OCI-LY7 (cell line): ENCODE measurements around the gene INS. TPM values are rescaled to one million over a fixed set of nuclear protein-coding genes. Genes with fewer than 3 reads are reported as not detected.

Experiments used
- BruUV-seq: library from RNA; stranded (reverse); fragments of 400-500 nt; replicated peaks from 2 replicates; lab custom pipeline; 2021; lab: Mats Ljungman, UMichigan
- CTCF ChIA-PET: fragments of 300-600 bp; sonication (Branson Sonifier 250); formaldehyde crosslinking; loops from one replicate; lab custom pipeline; 2022; ENCODE audit warnings: antibody characterized with exemption; ENCODE audit not compliant: unreplicated experiment; lab: Charles Lee
- POLR2A ChIA-PET: fragments of 300-600 bp; sonication (Branson Sonifier 250); formaldehyde crosslinking; loops from one replicate; lab custom pipeline; 2022; ENCODE audit warnings: antibody characterized with exemption; lab: Charles Lee
- DNase-seq: peaks from one replicate; pipeline ENCODE4 v3.0.0-alpha.2; 2015; ENCODE audit warnings: low spot score
- H2AFZ ChIP-seq: fragments of 200-600 bp; sonication (generic), shearing (Covaris generic); 2 replicates; pipeline ENCODE4 v1.6.1; 2014; ENCODE audit warnings: mild to moderate bottlenecking, antibody characterized with exemption, low read length, moderate library complexity
- H3K27ac ChIP-seq: fragments of 200-600 bp; sonication (generic); 2 replicates; pipeline ENCODE4 v1.5.1; 2014; ENCODE audit warnings: mixed run types, low read depth, mild to moderate bottlenecking, moderate library complexity, low read length, inconsistent platforms; ENCODE audit not compliant: poor library complexity, severe bottlenecking
- H3K36me3 ChIP-seq: fragments of 200-600 bp; sonication (generic); 2 replicates; pipeline ENCODE4 v1.6.1; 2014; ENCODE audit warnings: mild to moderate bottlenecking, antibody characterized with exemption, low read length, moderate library complexity, mixed read lengths; ENCODE audit not compliant: insufficient read depth
- H3K4me1 ChIP-seq: fragments of 200-600 bp; sonication (generic); 2 replicates; pipeline ENCODE4 v1.5.1; 2014; ENCODE audit warnings: mild to moderate bottlenecking, low read length; ENCODE audit not compliant: insufficient read depth, poor library complexity, severe bottlenecking
- H3K4me2 ChIP-seq: fragments of 200-600 bp; sonication (generic); 2 replicates; pipeline ENCODE4 v1.6.1; 2014; ENCODE audit warnings: mild to moderate bottlenecking, low read length
- H3K4me3 ChIP-seq: fragments of 200-600 bp; sonication (generic); 2 replicates; pipeline ENCODE4 v1.5.1; 2014; ENCODE audit warnings: mild to moderate bottlenecking, low read depth, low read length; ENCODE audit not compliant: poor library complexity, severe bottlenecking
- H3K79me2 ChIP-seq: fragments of 200-600 bp; sonication (generic); 2 replicates; pipeline ENCODE4 v1.6.1; 2016; ENCODE audit warnings: low read depth, mild to moderate bottlenecking, low read length, moderate library complexity, mixed read lengths; ENCODE audit not compliant: insufficient read depth
- H3K9me2 ChIP-seq: fragments of 200-600 bp; sonication (generic); 2 replicates; pipeline ENCODE4 v1.6.1; 2016; ENCODE audit warnings: mild to moderate bottlenecking, low read length, mixed read lengths; ENCODE audit not compliant: insufficient read depth
- H3K9me3 ChIP-seq: fragments of 200-600 bp; sonication (generic); 2 replicates; pipeline ENCODE4 v1.6.1; 2014; ENCODE audit warnings: mild to moderate bottlenecking, mixed run types, low read length, mixed read lengths
- H4K20me1 ChIP-seq: fragments of 200-600 bp; sonication (generic); 2 replicates; pipeline ENCODE4 v1.6.1; 2014; ENCODE audit warnings: mild to moderate bottlenecking, antibody characterized with exemption, low read length, moderate library complexity, mixed read lengths; ENCODE audit not compliant: insufficient read depth
- CTCF ChIP-seq: fragments of 200-600 bp; sonication (generic); conservative IDR thresholded peaks from 2 replicates; pipeline ENCODE4 v1.5.1; 2014; ENCODE audit warnings: mild to moderate bottlenecking, antibody characterized with exemption, low read length, moderate library complexity, mixed read lengths
- EZH2phosphoT487 ChIP-seq: fragments of 200-600 bp; sonication (generic); IDR thresholded peaks from 2 replicates; pipeline ENCODE4 v1.6.1; 2018; ENCODE audit warnings: low read depth, borderline replicate concordance, mild to moderate bottlenecking, mixed run types, antibody characterized with exemption, low read length, moderate library complexity, mixed read lengths
- intact Hi-C: fragments of 100-400 bp; cut with micrococcal nuclease; formaldehyde crosslinking; loops from one replicate; pipeline ENCODE4 v1.10.0; 2022; ENCODE audit not compliant: unreplicated experiment
- total RNA-seq, 2 experiments: library from RNA; depleted of rRNA in 1 of 2; stranded (reverse); fragments of >200 nt in 1 of 2; shearing (Covaris generic) in 1 of 2; gene quantifications; 2 replicates each; pipeline ENCODE4 v1.2.3, GENCODE V29; 2014 to 2022

The INS gene
- total RNA-seq, 2 experiments from 2014 or later = not detected

- H3K79me2 ChIP-seq = no peaks in the 10 kb centered on the region
- no peak overlapping the region for H3K4me2 ChIP-seq
- ChIA-PET CTCF (interaction anchor here (0.5 kb wide), 1 partner anchor 16 kb away, joined by 3 read pairs; no protein-coding TSS in a partner anchor), POLR2A (no interaction called here)
- no peak overlapping the region for H3K4me3 ChIP-seq
- no peak for TF ChIP-seq EZH2phosphoT487
- H3K27ac ChIP-seq = no peak overlapping the region
- no peaks in the 10 kb centered on the region for H3K9me3 ChIP-seq
- H3K36me3 ChIP-seq = no peaks in the 10 kb centered on the region
- DNase-seq = no peak
- H3K4me1 ChIP-seq = no peaks in the 10 kb centered on the region
- BruUV-seq = no TSS peak
- no peaks in the 10 kb centered on the region for H4K20me1 ChIP-seq
- no peaks in the 10 kb centered on the region for H3K9me2 ChIP-seq
- no peak overlapping the region for H2AFZ ChIP-seq
- intact Hi-C loops = no loop called here
Observed at GRCh38 chr11:2135018-2135569, 25.9 kb downstream of the INS start.

- intact Hi-C loops = no loop called here
- no peaks in the 10 kb centered on the region for H3K79me2 ChIP-seq
- no peaks in the 10 kb centered on the region for H3K9me2 ChIP-seq
- TF ChIP-seq CTCF (no peak), EZH2phosphoT487 (no peak)
- DNase-seq = no peak
- no peaks in the 10 kb centered on the region for H3K36me3 ChIP-seq
- no peak overlapping the region for H3K27ac ChIP-seq
- no peak overlapping the region for H2AFZ ChIP-seq
- H3K4me2 ChIP-seq = no peak overlapping the region
- no peak overlapping the region for H3K4me3 ChIP-seq
- no peaks in the 10 kb centered on the region for H3K9me3 ChIP-seq
- BruUV-seq = no TSS peak
- POLR2A ChIA-PET = no interaction called here
- no peaks in the 10 kb centered on the region for H4K20me1 ChIP-seq
- CTCF ChIA-PET = interaction anchor here (0.5 kb wide), 1 partner anchor 17 kb away, joined by 3 read pairs; no protein-coding TSS in a partner anchor
- no peaks in the 10 kb centered on the region for H3K4me1 ChIP-seq
Observed at GRCh38 chr11:2134022-2135010, 26.7 kb downstream of the INS start.

- H3K4me3 ChIP-seq = no peak overlapping the region
- DNase-seq = no peak
- H3K4me2 ChIP-seq = no peak overlapping the region
- no peaks in the 10 kb centered on the region for H3K36me3 ChIP-seq
- no peak overlapping the region for H3K27ac ChIP-seq
- no peak for TF ChIP-seq CTCF
- no peak for TF ChIP-seq EZH2phosphoT487
- no peaks in the 10 kb centered on the region for H3K9me3 ChIP-seq
- no peak overlapping the region for H2AFZ ChIP-seq
- POLR2A ChIA-PET = no interaction called here
- no peaks in the 10 kb centered on the region for H4K20me1 ChIP-seq
- H3K9me2 ChIP-seq = no peaks in the 10 kb centered on the region
- no peaks in the 10 kb centered on the region for H3K4me1 ChIP-seq
- no TSS peak for BruUV-seq
- H3K79me2 ChIP-seq = no peaks in the 10 kb centered on the region
- intact Hi-C loops = no loop called here
- CTCF ChIA-PET = no interaction called here
Observed at GRCh38 chr11:2133241-2134021, 27.6 kb downstream of the INS start.
